ENCODE data around the gene RSPH1. TPM values are rescaled to one million over a fixed set of nuclear protein-coding genes. Genes with fewer than 3 reads are reported as not detected.

The RSPH1 gene
- total RNA-seq, 6 experiments from 2014 or later, result 0.18 to 0.55 (median 0.22) TPM; not detected in 1

- intact Hi-C loops (cut with DNase I), result no loop called here
- H3K36me3 ChIP-seq, result no peaks in the 10 kb centered on the region
- H3K4me1 ChIP-seq, result peaks cover 0 to 8% (median 2%) of the 10 kb centered on the region in 4 donors
- no peak overlapping the region for H3K4me3 ChIP-seq
- no peak for DNase-seq
- TF ChIP-seq POLR2A (IDR thresholded peaks at IDR 0.05) (no peak), CTCF (IDR thresholded peaks at IDR 0.05) (no peak)
- no peak for ATAC-seq
- peak overlapping the region in 1 of 3 donors; percentile 26 for H3K27ac ChIP-seq
- H3K9me3 ChIP-seq, result no peaks in the 10 kb centered on the region
- WGBS (ENCODE audit: insufficient coverage, low coverage, low lambda C conversion rate, missing lambda C conversion rate), result 90% methylated on average over 9 of the region's 16 CpGs
- no peaks in the 10 kb centered on the region for H3K27me3 ChIP-seq
Observed at GRCh38 chr21:42512346-42513034, 16.5 kb upstream of the RSPH1 start.

- ATAC-seq, result no peak
- H3K27ac ChIP-seq, result no peak overlapping the region
- no peak for TF ChIP-seq POLR2A (IDR thresholded peaks at IDR 0.05)
- TF ChIP-seq CTCF (IDR thresholded peaks at IDR 0.05), result no peak
- intact Hi-C loops (cut with DNase I), result no loop called here
- H3K4me3 ChIP-seq, result no peak overlapping the region
- H3K4me1 ChIP-seq, result no peaks in the 10 kb centered on the region
- H3K27me3 ChIP-seq, result no peaks in the 10 kb centered on the region
- DNase-seq, result no peak
- no peaks in the 10 kb centered on the region for H3K9me3 ChIP-seq
- 71% methylated on average over 8 of the region's 11 CpGs for WGBS (ENCODE audit: insufficient coverage, low coverage, low lambda C conversion rate, missing lambda C conversion rate)
- no peaks in the 10 kb centered on the region for H3K36me3 ChIP-seq
Observed at GRCh38 chr21:42509244-42509643, 13.2 kb upstream of the RSPH1 start.

- ATAC-seq (no peak), DNase-seq (no peak)
- Histone ChIP-seq H3K27me3 (no peaks in the 10 kb centered on the region), H3K4me1 (no peaks in the 10 kb centered on the region), H3K9me3 (no peaks in the 10 kb centered on the region), H3K36me3 (no peaks in the 10 kb centered on the region), H3K4me3 (no peak overlapping the region), H3K27ac (no peak overlapping the region)
- intact Hi-C loops (cut with DNase I), result no loop called here
- TF ChIP-seq POLR2A (IDR thresholded peaks at IDR 0.05), result no peak
- no peak for TF ChIP-seq CTCF (IDR thresholded peaks at IDR 0.05)
- WGBS (ENCODE audit: insufficient coverage, low coverage, low lambda C conversion rate, missing lambda C conversion rate), result 86% methylated on average over 2 of the region's 2 CpGs
Observed at GRCh38 chr21:42508371-42508770, 12.3 kb upstream of the RSPH1 start.

- no peaks in the 10 kb centered on the region for H3K9me3 ChIP-seq
- H3K36me3 ChIP-seq, result no peaks in the 10 kb centered on the region
- no peaks in the 10 kb centered on the region for H3K27me3 ChIP-seq
- intact Hi-C loops (cut with DNase I), result no loop called here
- H3K4me3 ChIP-seq, result no peak overlapping the region
- DNase-seq (no peak), ATAC-seq (no peak)
- no peaks in the 10 kb centered on the region for H3K4me1 ChIP-seq
- TF ChIP-seq CTCF (IDR thresholded peaks at IDR 0.05), result no peak
- no peak for TF ChIP-seq POLR2A (IDR thresholded peaks at IDR 0.05)
- no peak overlapping the region for H3K27ac ChIP-seq
- 83% methylated on average over 4 of the region's 4 CpGs for WGBS (ENCODE audit: insufficient coverage, low coverage, low lambda C conversion rate, missing lambda C conversion rate)
Observed at GRCh38 chr21:42507418-42507817, 11.4 kb upstream of the RSPH1 start.
